SK-N-MC (cell line): Measurements from ENCODE around the gene ZDHHC20.
A peak's percentile ranks its signal among the peaks of the same experiment; 100 is the strongest.

Experiments
- DNase-seq: peaks from one replicate; pipeline ENCODE4 v3.0.0-alpha.2; 2011; ENCODE audit warnings: low read depth, low spot score
- H3K27ac ChIP-seq: fragments of 200-600 bp; sonication (generic); 2 replicates; pipeline ENCODE4 v1.5.1; 2016; ENCODE audit warnings: mixed run types
- H3K36me3 ChIP-seq: fragments of 200-600 bp; sonication (generic); 2 replicates; pipeline ENCODE4 v1.6.1; 2017; ENCODE audit warnings: antibody characterized with exemption, low read length, mixed read lengths; ENCODE audit not compliant: insufficient read depth
- H3K4me3 ChIP-seq: fragments of 200-600 bp; sonication (generic); 2 replicates; pipeline ENCODE4 v1.5.1; 2016
- H3K9ac ChIP-seq: fragments of 200-600 bp; sonication (generic); 2 replicates; pipeline ENCODE4 v1.8.0; 2017; ENCODE audit warnings: mixed run types, mixed read lengths; ENCODE audit not compliant: insufficient read length
- H3K9me3 ChIP-seq: fragments of 200-600 bp; sonication (generic); 2 replicates; pipeline ENCODE4 v1.6.1; 2017; ENCODE audit warnings: low read depth, mild to moderate bottlenecking, antibody characterized with exemption, low read length, moderate library complexity, mixed read lengths
- EZH2 ChIP-seq: fragments of 200-600 bp; sonication (generic); IDR thresholded peaks from one replicate; pipeline ENCODE4 v1.6.1; 2017; ENCODE audit warnings: antibody characterized with exemption
- FOXP2 ChIP-seq: optimal IDR thresholded peaks from 2 replicates; pipeline ENCODE3; 2011; ENCODE audit warnings: mild to moderate bottlenecking, moderate library complexity; ENCODE audit not compliant: insufficient read depth; ENCODE audit errors: extremely low read length, control extremely low read depth
- POLR2AphosphoS5 ChIP-seq: IDR thresholded peaks from 2 replicates; pipeline ENCODE4 v1.6.1; 2012; ENCODE audit warnings: mild to moderate bottlenecking, low read depth, low read length, borderline replicate concordance

The ZDHHC20 gene, protein sequence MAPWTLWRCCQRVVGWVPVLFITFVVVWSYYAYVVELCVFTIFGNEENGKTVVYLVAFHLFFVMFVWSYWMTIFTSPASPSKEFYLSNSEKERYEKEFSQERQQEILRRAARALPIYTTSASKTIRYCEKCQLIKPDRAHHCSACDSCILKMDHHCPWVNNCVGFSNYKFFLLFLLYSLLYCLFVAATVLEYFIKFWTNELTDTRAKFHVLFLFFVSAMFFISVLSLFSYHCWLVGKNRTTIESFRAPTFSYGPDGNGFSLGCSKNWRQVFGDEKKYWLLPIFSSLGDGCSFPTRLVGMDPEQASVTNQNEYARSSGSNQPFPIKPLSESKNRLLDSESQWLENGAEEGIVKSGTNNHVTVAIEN

DNA sequence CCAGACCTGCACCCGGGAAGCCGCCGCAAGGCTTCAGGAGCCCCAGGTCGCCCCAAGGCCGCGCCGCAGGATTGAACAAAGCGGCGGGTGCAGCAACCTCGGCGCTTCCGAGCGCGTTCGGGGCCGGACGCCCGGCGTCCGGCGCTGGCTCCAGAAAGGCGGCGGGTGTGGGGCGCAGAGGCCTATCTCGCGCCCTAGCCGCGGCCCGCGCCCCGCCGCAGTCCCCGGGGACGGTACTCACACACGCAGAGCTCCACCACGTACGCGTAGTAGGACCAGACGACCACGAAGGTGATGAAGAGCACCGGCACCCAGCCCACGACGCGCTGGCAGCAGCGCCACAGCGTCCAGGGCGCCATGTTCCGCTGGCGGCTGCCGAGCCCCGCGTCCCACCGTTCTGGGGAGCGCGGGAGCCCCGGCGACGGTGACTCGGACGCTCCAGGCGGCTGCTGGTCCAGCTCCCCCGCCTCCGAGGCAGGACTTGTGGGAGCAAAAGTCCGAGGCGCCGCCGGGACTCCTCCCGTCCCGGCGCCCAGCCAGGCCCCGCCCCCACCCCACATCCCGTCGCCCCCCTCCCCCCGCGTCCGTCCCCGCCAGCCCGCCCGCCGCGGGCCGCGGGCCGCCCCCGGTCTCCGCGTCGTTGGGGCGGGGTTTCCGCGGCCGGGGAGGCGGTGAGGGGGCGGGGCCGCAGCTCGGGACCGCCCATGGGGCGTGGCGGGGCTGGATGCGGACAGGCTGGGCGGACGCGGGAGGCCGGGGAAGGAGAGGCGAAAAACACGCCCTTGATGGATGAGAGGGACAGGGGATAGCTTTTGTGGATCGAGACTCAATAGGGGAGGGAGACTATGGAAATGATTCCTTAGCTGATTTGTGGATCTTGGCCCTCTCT is at the start of gene ZDHHC20:
Gene ZDHHC20 (minus strand): TSS at position 491 of the 889 bp plus-strand sequence. CDS start 132 bp downstream, at position 359.
- Histone ChIP-seq H3K36me3 (no peaks in the 10 kb centered on the region), H3K4me3 (peak within 1 kb of the TSS; percentile 86), H3K27ac (peak within 1 kb of the TSS; percentile 65; the same call in 1 of the 2 replicates), H3K9me3 (peaks cover 3% of the 10 kb centered on the region; the same call in 1 of the 2 replicates), H3K9ac (peak within 1 kb of the TSS; percentile 87)
- DNase-seq = no peak
- TF ChIP-seq FOXP2 = no peak
- TF ChIP-seq POLR2AphosphoS5 = peak; percentile 67
- no peak for TF ChIP-seq EZH2

DNA sequence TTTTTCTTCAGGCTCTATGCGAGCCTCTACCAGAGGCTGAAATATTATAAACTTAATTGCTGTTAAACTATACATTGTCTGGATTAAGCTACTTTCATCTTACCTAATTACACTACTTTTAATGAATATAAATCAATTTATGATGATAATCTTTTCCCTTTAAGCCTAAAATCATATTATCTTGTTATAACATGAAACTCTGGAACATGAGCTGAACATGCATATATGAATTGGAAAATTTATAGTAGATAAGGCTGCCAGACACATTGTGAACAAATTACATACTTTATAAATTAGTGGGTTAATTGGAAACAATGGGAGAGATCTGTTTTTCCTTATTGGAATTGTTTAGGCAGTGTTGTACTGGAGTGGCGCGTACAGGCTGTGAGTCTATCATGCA is 45.3 kb upstream of the ZDHHC20 start:
- H3K4me3 ChIP-seq = no peak overlapping the region
- H3K9ac ChIP-seq = no peak overlapping the region
- H3K27ac ChIP-seq = no peak overlapping the region
- no peak for DNase-seq
- TF ChIP-seq EZH2 = no peak
- H3K36me3 ChIP-seq = peaks cover 17% of the 10 kb centered on the region
- H3K9me3 ChIP-seq = no peaks in the 10 kb centered on the region

DNA sequence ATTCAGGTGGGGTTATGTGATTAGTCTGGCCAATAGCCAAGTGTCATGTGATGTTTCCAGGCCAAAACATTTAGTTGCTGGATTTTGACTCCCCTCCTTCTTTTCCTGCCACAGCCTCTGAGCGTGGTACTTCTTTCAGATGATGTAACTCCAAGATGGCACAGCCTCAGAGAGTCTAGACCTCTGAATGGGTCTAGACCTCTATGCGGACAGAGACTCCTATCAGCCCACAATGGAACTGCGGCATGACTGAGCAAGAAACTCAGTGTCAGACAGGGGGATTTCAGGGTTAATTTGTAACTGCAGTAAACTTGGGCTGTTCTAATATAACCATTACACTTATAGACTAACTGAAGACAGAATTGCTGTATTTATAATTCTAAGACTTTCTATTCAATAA is 42.6 kb upstream of the ZDHHC20 start:
- no peak overlapping the region for H3K27ac ChIP-seq
- no peak for DNase-seq
- H3K9ac ChIP-seq = no peak overlapping the region
- TF ChIP-seq FOXP2 (no peak), EZH2 (no peak), POLR2AphosphoS5 (no peak)
- no peak overlapping the region for H3K4me3 ChIP-seq
- H3K36me3 ChIP-seq = peaks cover 14% of the 10 kb centered on the region
- no peaks in the 10 kb centered on the region for H3K9me3 ChIP-seq

DNA sequence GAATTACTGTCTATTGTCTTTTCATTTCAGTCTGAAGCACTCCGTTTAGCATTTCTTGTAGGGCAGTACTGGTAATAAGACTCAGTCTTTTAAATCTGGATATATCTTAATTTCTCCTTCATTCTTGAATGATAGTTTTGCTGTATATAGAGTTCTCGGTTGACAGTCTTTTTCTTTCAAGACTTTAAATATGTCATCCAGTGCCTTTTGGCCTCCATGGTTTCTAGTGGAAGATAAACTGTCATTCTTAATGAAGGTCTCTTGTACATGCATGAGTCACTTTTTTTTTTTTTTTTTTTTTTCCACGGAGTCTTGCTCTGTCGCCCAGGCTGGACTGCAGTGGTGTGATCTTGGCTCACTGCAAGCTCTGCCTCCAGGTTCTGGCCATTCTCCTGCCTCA is 27.2 kb upstream of the ZDHHC20 start:
- Histone ChIP-seq H3K27ac (no peak overlapping the region), H3K9ac (no peak overlapping the region), H3K4me3 (no peak overlapping the region), H3K9me3 (peaks cover 8% of the 10 kb centered on the region; the same call in 1 of the 2 replicates), H3K36me3 (peaks cover 14% of the 10 kb centered on the region; the same call in 1 of the 2 replicates)
- TF ChIP-seq FOXP2 = no peak
- no peak for TF ChIP-seq EZH2
- no peak for TF ChIP-seq POLR2AphosphoS5
- no peak for DNase-seq

DNA sequence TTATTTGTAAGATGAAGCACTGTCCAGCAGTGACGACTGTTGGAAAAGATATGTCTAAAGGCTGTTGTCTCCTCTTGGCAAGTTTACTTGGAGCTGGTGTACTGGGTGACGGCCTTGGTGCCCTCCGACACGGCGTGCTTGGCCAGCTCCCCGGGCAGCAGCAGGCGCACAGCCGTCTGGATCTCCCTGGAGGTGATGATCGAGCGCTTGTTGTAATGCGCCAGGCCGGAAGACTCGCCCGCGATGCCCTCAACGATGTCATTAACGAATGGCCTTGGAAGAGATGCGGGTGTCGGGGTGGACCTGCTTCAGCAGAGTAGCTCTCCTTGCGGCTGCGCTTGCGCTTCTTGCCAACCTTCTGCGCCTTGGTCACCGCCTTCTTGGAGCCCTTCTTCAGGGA is 24.6 kb upstream of the ZDHHC20 start:
- Histone ChIP-seq H3K4me3 (no peak overlapping the region), H3K36me3 (no peaks in the 10 kb centered on the region), H3K9ac (no peak overlapping the region), H3K9me3 (peaks cover 8% of the 10 kb centered on the region; the same call in 1 of the 2 replicates), H3K27ac (no peak overlapping the region)
- no peak for DNase-seq
- TF ChIP-seq EZH2 (no peak), FOXP2 (no peak)

DNA sequence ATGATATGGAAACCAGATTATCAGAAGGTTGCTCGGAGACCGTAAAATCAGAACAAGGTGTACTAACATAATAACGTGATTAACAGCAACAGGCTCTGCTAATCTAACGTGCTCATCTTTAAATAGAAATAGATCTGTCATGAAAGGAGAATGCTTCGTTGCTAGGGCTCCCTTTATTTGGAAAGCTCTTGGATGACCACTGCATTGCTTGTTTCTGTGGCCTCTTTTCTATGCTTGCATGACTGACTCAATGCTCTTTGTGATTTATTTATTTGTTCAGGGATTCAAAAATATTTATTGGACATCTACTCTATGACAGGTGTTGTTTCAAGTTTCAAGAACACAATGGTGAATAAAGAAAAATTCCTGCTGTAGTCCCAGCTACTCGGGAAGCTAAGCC is 22.3 kb upstream of the ZDHHC20 start:
- no peak for TF ChIP-seq FOXP2
- TF ChIP-seq POLR2AphosphoS5 = no peak
- TF ChIP-seq EZH2 = no peak
- Histone ChIP-seq H3K27ac (no peak overlapping the region), H3K9ac (no peak overlapping the region), H3K4me3 (no peak overlapping the region), H3K9me3 (0 out of 2 replicates have a peak, but pooled peaks cover 4% of the 10 kb centered on the region), H3K36me3 (no peaks in the 10 kb centered on the region)
- DNase-seq = no peak

DNA sequence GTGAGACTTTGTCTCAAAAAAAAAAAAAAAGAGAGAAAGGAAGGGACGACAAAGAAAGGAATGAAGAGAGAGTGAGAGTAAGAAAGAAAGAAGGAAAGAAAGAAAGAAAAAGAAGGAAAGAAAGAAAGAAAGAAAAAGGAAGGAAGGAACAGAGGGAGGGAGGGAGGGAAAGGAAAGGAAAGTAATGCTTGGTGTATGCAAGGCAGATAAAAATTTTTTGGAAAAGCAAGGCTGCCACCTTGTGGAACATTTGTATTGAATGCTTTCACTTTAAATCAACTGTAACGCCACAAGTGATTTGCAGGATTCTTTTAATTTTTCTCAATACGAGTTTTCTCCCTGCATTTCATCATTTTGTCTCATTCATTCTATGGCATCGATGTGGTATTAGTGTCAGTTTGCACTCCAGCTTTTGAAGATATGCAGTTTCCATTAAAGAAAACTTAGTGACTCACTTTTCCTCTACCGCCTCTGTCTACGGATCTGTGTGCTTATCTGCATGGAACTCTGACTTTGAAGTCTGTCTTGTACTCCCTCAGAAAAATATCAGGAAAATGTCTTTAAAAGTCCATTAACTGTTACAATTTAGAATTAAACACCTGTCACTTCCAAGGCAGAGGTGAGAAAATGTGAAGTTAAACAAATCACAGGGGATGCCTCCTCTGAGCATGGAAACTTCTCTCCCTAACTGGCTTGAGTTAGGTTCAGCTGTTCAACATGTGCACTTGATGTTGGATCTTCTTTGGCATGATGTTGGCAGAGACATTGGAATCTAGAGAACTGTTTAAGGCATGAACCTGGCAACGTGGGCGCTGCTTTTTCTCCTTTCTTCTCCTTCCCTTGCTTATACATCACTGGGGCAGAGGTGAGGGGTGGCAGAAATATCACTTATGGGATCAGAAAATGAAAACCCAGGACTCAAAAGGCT is 20.0 kb upstream of the ZDHHC20 start:
- Histone ChIP-seq H3K36me3 (no peaks in the 10 kb centered on the region), H3K27ac (0 out of 2 replicates have a peak overlapping the region, but pooled peaks have one; percentile 40), H3K9ac (peak overlapping the region; percentile 50), H3K9me3 (no peaks in the 10 kb centered on the region), H3K4me3 (peak overlapping the region; percentile 50)
- peak; percentile 85 for DNase-seq
- TF ChIP-seq POLR2AphosphoS5 (no peak), EZH2 (no peak), FOXP2 (no peak)

DNA sequence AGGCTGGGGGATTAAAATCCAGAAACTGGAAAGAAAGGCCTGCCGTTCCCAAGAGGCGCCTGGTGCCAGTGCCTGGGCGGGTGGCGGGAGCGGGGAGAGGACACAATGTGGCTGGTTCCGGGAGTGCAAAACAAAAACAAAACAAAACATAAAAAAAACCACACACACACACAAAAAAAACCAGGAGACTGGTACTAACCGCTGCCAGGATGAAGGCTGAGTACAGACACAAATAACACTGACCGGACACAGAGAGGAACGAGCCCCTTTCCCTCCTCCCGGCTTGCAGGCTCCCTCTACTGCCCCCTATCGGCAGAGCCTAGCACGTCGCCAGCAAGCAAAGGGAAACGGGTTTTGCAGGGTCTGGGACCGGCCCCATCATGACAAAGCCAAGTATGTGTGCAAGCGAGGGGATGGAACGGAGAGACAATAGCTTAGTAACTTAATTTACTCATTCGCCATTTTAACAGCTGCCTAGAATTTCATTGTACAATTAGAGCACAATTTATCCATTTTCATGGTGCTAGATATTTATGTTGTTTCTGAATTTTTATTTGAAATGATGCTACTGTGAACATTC is 17.9 kb upstream of the ZDHHC20 start:
- TF ChIP-seq POLR2AphosphoS5 = no peak
- H3K9ac ChIP-seq = no peak overlapping the region
- no peak overlapping the region for H3K4me3 ChIP-seq
- no peaks in the 10 kb centered on the region for H3K36me3 ChIP-seq
- no peak overlapping the region; the same call in 1 of the 2 replicates for H3K27ac ChIP-seq
- no peak for DNase-seq
- H3K9me3 ChIP-seq = no peaks in the 10 kb centered on the region
